SK-N-MC (cell line): ENCODE data around the gene MTERF4.
A peak's percentile ranks its signal among the peaks of the same experiment; 100 is the strongest.

Experiments
- DNase-seq: peaks from one replicate; pipeline ENCODE4 v3.0.0-alpha.2; 2011; ENCODE audit warnings: low read depth, low spot score
- H3K27ac ChIP-seq: fragments of 200-600 bp; sonication (generic); 2 replicates; pipeline ENCODE4 v1.5.1; 2016; ENCODE audit warnings: mixed run types
- H3K36me3 ChIP-seq: fragments of 200-600 bp; sonication (generic); 2 replicates; pipeline ENCODE4 v1.6.1; 2017; ENCODE audit warnings: antibody characterized with exemption, low read length, mixed read lengths; ENCODE audit not compliant: insufficient read depth
- H3K4me3 ChIP-seq: fragments of 200-600 bp; sonication (generic); 2 replicates; pipeline ENCODE4 v1.5.1; 2016
- H3K9ac ChIP-seq: fragments of 200-600 bp; sonication (generic); 2 replicates; pipeline ENCODE4 v1.8.0; 2017; ENCODE audit warnings: mixed run types, mixed read lengths; ENCODE audit not compliant: insufficient read length
- H3K9me3 ChIP-seq: fragments of 200-600 bp; sonication (generic); 2 replicates; pipeline ENCODE4 v1.6.1; 2017; ENCODE audit warnings: low read depth, mild to moderate bottlenecking, antibody characterized with exemption, low read length, moderate library complexity, mixed read lengths
- EZH2 ChIP-seq: fragments of 200-600 bp; sonication (generic); IDR thresholded peaks from one replicate; pipeline ENCODE4 v1.6.1; 2017; ENCODE audit warnings: antibody characterized with exemption
- FOXP2 ChIP-seq: optimal IDR thresholded peaks from 2 replicates; pipeline ENCODE3; 2011; ENCODE audit warnings: mild to moderate bottlenecking, moderate library complexity; ENCODE audit not compliant: insufficient read depth; ENCODE audit errors: extremely low read length, control extremely low read depth
- POLR2AphosphoS5 ChIP-seq: IDR thresholded peaks from 2 replicates; pipeline ENCODE4 v1.6.1; 2012; ENCODE audit warnings: mild to moderate bottlenecking, low read depth, low read length, borderline replicate concordance

Gene MTERF4

DNA sequence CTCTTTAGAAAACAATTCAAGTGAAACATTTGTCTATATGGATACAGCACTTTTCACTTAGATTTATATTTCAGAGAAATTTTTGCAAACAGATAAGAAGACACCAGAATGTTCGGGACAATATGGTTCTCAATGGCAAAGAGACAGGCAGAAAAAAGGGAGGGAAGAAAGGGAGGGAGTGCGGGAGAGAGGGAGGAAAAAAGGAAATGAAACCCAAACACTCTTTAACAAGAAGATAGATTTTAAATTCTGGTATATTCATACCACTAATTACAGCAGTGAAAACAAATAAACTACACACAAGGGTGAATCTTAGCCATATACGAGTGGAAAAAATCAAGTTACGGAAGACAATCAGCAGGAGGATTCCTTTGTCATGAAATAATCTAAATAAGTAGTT, 44.2 kb upstream of the MTERF4 start:
- Histone ChIP-seq H3K36me3 (peaks cover 3% of the 10 kb centered on the region; the same call in 1 of the 2 replicates), H3K9ac (peak overlapping the region; percentile 28), H3K4me3 (peak overlapping the region; percentile 24; the same call in 1 of the 2 replicates), H3K27ac (no peak overlapping the region), H3K9me3 (no peaks in the 10 kb centered on the region)
- no peak for DNase-seq
- no peak for TF ChIP-seq POLR2AphosphoS5

DNA sequence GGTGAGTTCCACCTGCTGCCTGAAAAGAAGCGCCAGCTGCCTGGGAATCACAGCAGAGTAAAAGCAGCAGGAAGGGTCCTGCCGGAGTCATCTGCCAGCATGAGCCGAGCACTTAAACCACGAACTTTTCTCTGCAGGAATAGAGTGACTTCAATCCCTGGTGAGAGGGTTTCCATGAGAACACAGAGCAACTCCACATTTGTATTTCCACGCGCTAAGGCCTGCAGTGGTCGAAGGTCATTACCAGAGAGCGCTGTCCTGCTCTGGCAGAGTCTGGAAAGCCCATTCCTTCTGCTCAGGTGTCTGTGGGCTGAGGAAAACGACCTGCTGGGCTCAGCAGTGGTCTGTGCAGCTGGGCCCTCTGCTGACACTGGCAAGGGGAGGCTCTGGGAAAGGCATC, 40.5 kb upstream of the MTERF4 start:
- Histone ChIP-seq H3K27ac (no peak overlapping the region), H3K4me3 (no peak overlapping the region), H3K36me3 (peaks cover 5% of the 10 kb centered on the region; the same call in 1 of the 2 replicates), H3K9ac (no peak overlapping the region), H3K9me3 (no peaks in the 10 kb centered on the region)
- TF ChIP-seq EZH2 (no peak), FOXP2 (no peak), POLR2AphosphoS5 (no peak)
- no peak for DNase-seq

DNA sequence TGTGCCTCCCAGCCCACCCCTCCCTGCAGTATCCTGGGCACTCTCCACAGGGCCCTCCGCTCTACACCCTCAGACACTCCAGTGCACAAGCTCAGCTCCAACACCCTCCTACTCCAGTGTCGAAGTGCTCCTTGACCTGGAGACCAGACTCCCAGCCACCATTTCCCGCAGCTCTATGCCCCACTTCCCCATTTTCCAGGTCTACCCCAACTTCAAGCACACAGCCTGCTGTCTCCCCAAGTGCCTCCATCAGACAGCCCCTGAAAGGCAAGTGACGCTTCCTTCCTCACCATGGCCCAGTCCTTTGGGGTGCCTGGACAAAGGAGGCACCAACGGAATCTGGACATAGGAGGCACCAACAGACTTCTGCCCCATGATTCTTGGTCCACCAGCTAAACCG, 40.0 kb upstream of the MTERF4 start:
- peaks cover 5% of the 10 kb centered on the region; the same call in 1 of the 2 replicates for H3K36me3 ChIP-seq

DNA sequence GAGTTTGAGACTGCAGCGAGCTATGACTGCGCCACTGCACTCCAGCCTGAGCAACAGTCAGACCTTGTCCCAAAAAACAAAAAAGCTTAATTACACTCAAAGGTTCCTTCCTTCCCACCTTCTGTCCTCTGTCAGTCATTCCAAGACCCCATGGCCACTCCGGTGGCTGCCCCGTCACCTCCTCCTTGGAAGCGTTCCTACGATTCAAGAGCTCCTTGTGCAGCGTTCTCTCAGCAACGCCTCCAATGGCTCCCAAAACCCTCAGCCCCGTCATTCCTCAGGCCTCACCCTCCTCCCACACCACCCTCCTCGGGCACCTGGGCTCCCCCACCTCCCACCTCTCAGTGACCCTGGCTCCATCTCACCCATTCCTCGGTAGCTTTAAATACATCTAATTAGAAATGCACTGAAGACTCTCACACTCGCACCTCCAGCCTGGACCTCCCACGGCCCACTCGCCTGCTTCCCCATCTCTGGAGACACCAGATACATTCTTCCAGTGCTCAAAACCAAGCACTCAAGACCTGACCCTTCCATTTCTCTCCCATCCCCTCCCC, 39.2 kb upstream of the MTERF4 start:
- H3K36me3 ChIP-seq: peaks cover 12% of the 10 kb centered on the region; the same call in 1 of the 2 replicates
- H3K27ac ChIP-seq: no peak overlapping the region

More for the DNA sequence above, 40.0 kb upstream of the MTERF4 start:
- no peak for DNase-seq
- Histone ChIP-seq H3K4me3 (no peak overlapping the region), H3K27ac (no peak overlapping the region), H3K9ac (no peak overlapping the region), H3K9me3 (no peaks in the 10 kb centered on the region)
- TF ChIP-seq EZH2 (no peak), FOXP2 (no peak), POLR2AphosphoS5 (no peak)

DNA sequence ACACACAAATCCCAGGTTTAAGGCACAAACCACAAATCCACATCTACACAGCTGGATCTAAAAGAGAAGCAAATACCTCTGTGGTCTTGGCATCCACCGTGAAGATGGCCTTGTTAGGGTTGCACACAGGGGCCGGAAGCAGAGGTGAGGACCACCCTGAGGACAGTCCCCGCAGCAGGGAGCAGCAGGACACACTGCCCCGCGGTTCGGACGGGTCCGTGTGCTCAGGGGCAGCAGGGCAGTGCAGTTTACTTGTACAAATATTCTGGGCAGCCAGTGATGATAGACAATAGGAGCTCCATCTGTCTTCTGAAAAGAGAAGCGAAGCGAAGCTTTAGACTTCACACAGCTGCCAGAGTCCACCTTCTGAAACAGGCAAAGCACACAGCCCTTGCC, 38.4 kb upstream of the MTERF4 start:
- Histone ChIP-seq H3K9me3 (no peaks in the 10 kb centered on the region), H3K36me3 (peaks cover 15% of the 10 kb centered on the region; the same call in 1 of the 2 replicates), H3K27ac (no peak overlapping the region), H3K4me3 (no peak overlapping the region), H3K9ac (no peak overlapping the region)
- no peak for TF ChIP-seq EZH2
- no peak for TF ChIP-seq FOXP2
- TF ChIP-seq POLR2AphosphoS5: no peak
- no peak for DNase-seq

More for the DNA sequence above, 39.2 kb upstream of the MTERF4 start:
- no peak overlapping the region for H3K9ac ChIP-seq
- H3K4me3 ChIP-seq: no peak overlapping the region
- TF ChIP-seq POLR2AphosphoS5: no peak
- no peak for TF ChIP-seq FOXP2
- TF ChIP-seq EZH2: no peak
- H3K9me3 ChIP-seq: no peaks in the 10 kb centered on the region
- no peak for DNase-seq

DNA sequence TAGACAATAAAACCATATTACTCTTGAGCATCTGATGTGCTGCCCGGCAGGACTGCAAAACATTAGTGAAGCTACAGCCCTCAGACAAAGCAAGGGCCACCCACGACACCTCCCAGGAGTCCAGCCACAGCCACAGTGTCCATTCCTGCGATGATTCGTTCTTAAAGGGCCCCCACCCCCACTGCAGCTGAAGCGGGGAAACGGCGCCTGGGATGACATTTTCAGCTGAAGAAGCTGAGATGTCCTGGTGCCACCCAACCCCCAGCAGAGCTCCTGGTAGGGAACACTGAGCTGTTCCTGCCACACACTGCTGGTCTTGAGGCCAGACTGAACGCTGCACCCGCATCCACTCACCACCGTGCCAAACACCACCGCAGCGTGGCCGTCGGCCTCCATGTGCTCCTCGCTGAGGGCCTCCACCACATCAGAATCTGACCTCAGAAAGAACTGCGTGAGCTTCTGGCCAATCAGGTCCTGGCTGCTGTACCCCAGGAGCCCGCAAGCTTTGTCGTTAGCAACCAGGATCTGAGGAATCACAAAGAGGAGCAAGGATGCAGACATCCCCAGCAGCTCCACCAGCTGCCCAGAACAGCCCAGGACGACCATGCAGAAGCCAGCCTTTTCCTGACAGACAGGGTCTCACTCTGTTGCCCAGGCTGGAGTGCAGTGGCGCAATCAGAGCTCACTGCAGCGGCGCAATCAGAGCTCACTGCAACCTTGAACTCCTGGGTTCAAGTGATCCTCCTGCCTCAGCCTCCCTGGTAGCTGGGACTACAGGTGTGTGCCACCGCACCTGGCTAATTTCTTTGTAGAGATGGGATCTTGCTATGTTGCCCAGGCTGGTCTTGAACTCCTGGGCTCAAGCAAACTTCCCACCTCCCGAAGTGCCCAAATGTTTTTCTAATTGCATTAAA, 37.7 kb upstream of the MTERF4 start:
- DNase-seq: no peak
- no peaks in the 10 kb centered on the region for H3K9me3 ChIP-seq
- no peak overlapping the region for H3K27ac ChIP-seq
- H3K9ac ChIP-seq: no peak overlapping the region
- peaks cover 20% of the 10 kb centered on the region; the same call in 1 of the 2 replicates for H3K36me3 ChIP-seq
- TF ChIP-seq FOXP2 (no peak), POLR2AphosphoS5 (no peak), EZH2 (no peak)
- H3K4me3 ChIP-seq: no peak overlapping the region

DNA sequence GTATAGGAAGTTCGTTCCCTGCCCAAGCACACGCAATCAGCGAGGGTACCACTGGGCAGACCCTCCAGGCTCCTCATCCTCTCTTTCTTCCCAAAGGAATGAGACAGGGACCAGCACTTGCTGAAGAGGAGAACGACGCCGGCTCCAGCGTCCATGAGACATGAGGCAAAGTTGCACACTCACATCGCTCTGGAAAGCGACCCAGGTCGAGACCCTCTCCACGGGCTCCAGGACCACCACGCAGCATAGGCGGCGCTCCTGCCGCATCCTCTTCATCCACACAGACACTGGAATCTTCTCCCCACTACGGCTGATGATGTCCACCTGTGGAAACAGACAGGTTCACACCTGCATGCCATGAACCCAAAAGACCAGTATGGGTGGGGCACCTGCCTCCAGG, 36.4 kb upstream of the MTERF4 start:
- no peak for DNase-seq
- TF ChIP-seq POLR2AphosphoS5 (no peak), EZH2 (no peak), FOXP2 (no peak)
- Histone ChIP-seq H3K36me3 (peaks cover 17% of the 10 kb centered on the region; the same call in 1 of the 2 replicates), H3K9ac (no peak overlapping the region), H3K4me3 (no peak overlapping the region), H3K9me3 (no peaks in the 10 kb centered on the region), H3K27ac (no peak overlapping the region)

DNA sequence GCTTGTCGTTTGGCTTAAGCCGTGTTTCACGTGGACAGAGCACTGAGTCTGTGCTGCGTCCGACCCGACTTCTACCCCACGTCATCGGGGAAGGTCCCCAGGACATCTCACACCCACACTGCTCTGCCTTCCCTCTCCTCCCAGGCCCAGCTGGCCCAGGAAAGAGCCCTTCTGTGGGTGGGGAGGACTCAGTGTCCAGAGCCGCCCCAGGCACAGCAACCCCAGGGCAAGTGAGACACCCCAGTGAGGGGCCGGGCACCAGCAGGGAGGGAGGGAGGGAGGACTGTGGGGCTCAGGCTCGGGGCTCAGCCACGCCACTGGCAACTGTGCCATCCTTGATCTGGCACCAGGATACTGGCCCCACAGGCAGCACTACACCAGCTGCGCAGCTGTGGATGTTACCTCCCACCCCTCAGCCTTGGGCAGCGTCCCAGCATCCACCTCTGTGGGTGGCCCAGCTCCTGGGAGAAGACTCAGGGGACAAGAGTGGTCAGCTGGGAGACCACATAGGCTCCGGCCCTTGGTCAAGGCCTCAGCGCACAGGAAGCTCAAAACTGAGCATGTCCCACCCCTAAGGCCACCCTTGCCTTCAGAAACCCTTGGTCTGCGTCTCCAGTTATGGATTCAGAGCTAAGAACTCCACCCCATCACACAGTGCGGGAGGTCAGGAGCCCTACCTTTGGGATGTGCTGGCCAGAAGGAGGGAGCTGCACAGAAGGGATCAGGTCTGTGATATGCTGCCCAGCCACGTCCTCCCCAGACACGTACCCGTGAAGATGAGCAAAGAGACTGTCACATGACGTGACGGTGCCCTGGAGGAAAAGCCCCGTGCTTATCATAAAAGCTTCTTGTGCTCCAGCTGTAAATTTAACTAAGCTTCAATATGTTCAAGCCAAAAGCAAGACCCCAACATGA, 35.4 kb upstream of the MTERF4 start:
- Histone ChIP-seq H3K36me3 (peaks cover 22% of the 10 kb centered on the region; the same call in 1 of the 2 replicates), H3K4me3 (no peak overlapping the region), H3K9ac (no peak overlapping the region), H3K9me3 (no peaks in the 10 kb centered on the region), H3K27ac (no peak overlapping the region)
- DNase-seq: no peak
- no peak for TF ChIP-seq FOXP2
- no peak for TF ChIP-seq POLR2AphosphoS5
- TF ChIP-seq EZH2: no peak
